Left ventricle myocardium inferior (tissue), 1 donor: ENCODE measurements around the gene KCNJ2. TPM values are rescaled to one million over a fixed set of nuclear protein-coding genes. Genes with fewer than 3 reads are reported as not detected.

Experiments used
- DNase-seq: peaks from one replicate; pipeline ENCODE4 v3.0.0-alpha.2; 2020
- H3K27ac ChIP-seq: fragments of 200-600 bp; replicated peaks from 2 replicates; pipeline ENCODE4 v1.8.0; 2021
- H3K27me3 ChIP-seq: fragments of 200-600 bp; 2 replicates; pipeline ENCODE4 v1.8.0; 2021; ENCODE audit warnings: low read depth
- H3K36me3 ChIP-seq: fragments of 200-600 bp; 2 replicates; pipeline ENCODE4 v1.8.0; 2021
- H3K4me1 ChIP-seq: fragments of 200-600 bp; 2 replicates; pipeline ENCODE4 v1.8.0; 2021
- H3K4me3 ChIP-seq: fragments of 200-600 bp; 2 replicates; pipeline ENCODE4 v1.8.0; 2021; ENCODE audit warnings: mild to moderate bottlenecking, moderate library complexity
- H3K9me3 ChIP-seq: fragments of 200-600 bp; replicated peaks from 2 replicates; pipeline ENCODE4 v1.8.0; 2021
- intact Hi-C: fragments of 100-400 bp; cut with micrococcal nuclease; formaldehyde crosslinking; loops from one replicate; pipeline ENCODE4 v1.11.0; 2022
- total RNA-seq: library from RNA; stranded (reverse); fragmentation: NEBNext Ultra II Directional; extraction: Animal tissue kit (Norgen Biotek cat#: 25700); gene quantifications from one replicate; pipeline ENCODE4 v1.2.1, GENCODE V29; 2021
- TF ChIP-seq, protein P1 (sequence below): fragments of 200-600 bp; IDR thresholded peaks from 2 replicates; pipeline ENCODE4 v1.8.0; 2021; ENCODE audit warnings: antibody characterized with exemption, mild to moderate bottlenecking, borderline replicate concordance
- donor health status: DM: no; HTN: yes; CAD: no; lungs with severe emphysema.

Gene KCNJ2
- total RNA-seq, 1 donor from 2014 or later, result 44.8 TPM

- no peaks in the 10 kb centered on the region for H3K9me3 ChIP-seq
- peaks cover 54% of the 10 kb centered on the region for H3K4me1 ChIP-seq
- no peak for DNase-seq
- no peaks in the 10 kb centered on the region for H3K27me3 ChIP-seq
- TF ChIP-seq, protein P1, sequence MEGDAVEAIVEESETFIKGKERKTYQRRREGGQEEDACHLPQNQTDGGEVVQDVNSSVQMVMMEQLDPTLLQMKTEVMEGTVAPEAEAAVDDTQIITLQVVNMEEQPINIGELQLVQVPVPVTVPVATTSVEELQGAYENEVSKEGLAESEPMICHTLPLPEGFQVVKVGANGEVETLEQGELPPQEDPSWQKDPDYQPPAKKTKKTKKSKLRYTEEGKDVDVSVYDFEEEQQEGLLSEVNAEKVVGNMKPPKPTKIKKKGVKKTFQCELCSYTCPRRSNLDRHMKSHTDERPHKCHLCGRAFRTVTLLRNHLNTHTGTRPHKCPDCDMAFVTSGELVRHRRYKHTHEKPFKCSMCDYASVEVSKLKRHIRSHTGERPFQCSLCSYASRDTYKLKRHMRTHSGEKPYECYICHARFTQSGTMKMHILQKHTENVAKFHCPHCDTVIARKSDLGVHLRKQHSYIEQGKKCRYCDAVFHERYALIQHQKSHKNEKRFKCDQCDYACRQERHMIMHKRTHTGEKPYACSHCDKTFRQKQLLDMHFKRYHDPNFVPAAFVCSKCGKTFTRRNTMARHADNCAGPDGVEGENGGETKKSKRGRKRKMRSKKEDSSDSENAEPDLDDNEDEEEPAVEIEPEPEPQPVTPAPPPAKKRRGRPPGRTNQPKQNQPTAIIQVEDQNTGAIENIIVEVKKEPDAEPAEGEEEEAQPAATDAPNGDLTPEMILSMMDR, result no peak
- peaks cover 24% of the 10 kb centered on the region for H3K36me3 ChIP-seq
- H3K4me3 ChIP-seq, result peak overlapping the region; percentile 86
- intact Hi-C loops, result no loop called here
- peak overlapping the region; percentile 97 for H3K27ac ChIP-seq
These were observed 3.6 kb downstream of the KCNJ2 start for GRCh38 chr17:70172923-70173322.

GRCh38 chr17:70173681-70174080 is 4.3 kb downstream of the KCNJ2 start:
- H3K27me3 ChIP-seq, result no peaks in the 10 kb centered on the region
- intact Hi-C loops, result no loop called here
- H3K36me3 ChIP-seq, result peaks cover 24% of the 10 kb centered on the region
- H3K4me1 ChIP-seq, result peaks cover 51% of the 10 kb centered on the region
- H3K9me3 ChIP-seq, result no peaks in the 10 kb centered on the region
- DNase-seq, result no peak
- peak overlapping the region; percentile 97 for H3K27ac ChIP-seq
- TF ChIP-seq, protein P1, result no peak
- peak overlapping the region; percentile 86 for H3K4me3 ChIP-seq

- intact Hi-C loops, result no loop called here
These were observed 12.0 kb downstream of the KCNJ2 start for GRCh38 chr17:70181376-70181775.

GRCh38 chr17:70181866-70182265 is 12.5 kb downstream of the KCNJ2 start:
- TF ChIP-seq, protein P1, result no peak
- Histone ChIP-seq H3K4me1 (peaks cover 66% of the 10 kb centered on the region), H3K4me3 (no peak overlapping the region), H3K9me3 (no peaks in the 10 kb centered on the region), H3K27me3 (no peaks in the 10 kb centered on the region), H3K27ac (peak overlapping the region; percentile 36), H3K36me3 (peaks cover 3% of the 10 kb centered on the region)
- intact Hi-C loops, result no loop called here
- no peak for DNase-seq

More at GRCh38 chr17:70181376-70181775, 12.0 kb downstream of the KCNJ2 start:
- no peak overlapping the region for H3K4me3 ChIP-seq
- peaks cover 69% of the 10 kb centered on the region for H3K4me1 ChIP-seq
- H3K27ac ChIP-seq, result peak overlapping the region; percentile 36
- no peaks in the 10 kb centered on the region for H3K27me3 ChIP-seq
- DNase-seq, result no peak
- TF ChIP-seq, protein P1, result no peak
- H3K9me3 ChIP-seq, result no peaks in the 10 kb centered on the region
- H3K36me3 ChIP-seq, result peaks cover 6% of the 10 kb centered on the region

- H3K4me3 ChIP-seq, result no peak overlapping the region
- intact Hi-C loops, result no loop called here
These were observed 14.2 kb downstream of the KCNJ2 start for GRCh38 chr17:70183508-70183907.

More at GRCh38 chr17:70183508-70183907, 14.2 kb downstream of the KCNJ2 start:
- no peak for DNase-seq
- no peaks in the 10 kb centered on the region for H3K9me3 ChIP-seq
- H3K27me3 ChIP-seq, result no peaks in the 10 kb centered on the region
- peaks cover 53% of the 10 kb centered on the region for H3K4me1 ChIP-seq
- TF ChIP-seq, protein P1, result no peak
- H3K27ac ChIP-seq, result peak overlapping the region; percentile 36
- H3K36me3 ChIP-seq, result no peaks in the 10 kb centered on the region
